HG03571 (cell line): Measurements from ENCODE around the gene ARSA.

Experiments
- ATAC-seq: cut with Tn5 transposase; IDR thresholded peaks from one replicate; pipeline ENCODE4 v1.9.1; 2021; ENCODE audit not compliant: unreplicated experiment

ARSA gene

DNA sequence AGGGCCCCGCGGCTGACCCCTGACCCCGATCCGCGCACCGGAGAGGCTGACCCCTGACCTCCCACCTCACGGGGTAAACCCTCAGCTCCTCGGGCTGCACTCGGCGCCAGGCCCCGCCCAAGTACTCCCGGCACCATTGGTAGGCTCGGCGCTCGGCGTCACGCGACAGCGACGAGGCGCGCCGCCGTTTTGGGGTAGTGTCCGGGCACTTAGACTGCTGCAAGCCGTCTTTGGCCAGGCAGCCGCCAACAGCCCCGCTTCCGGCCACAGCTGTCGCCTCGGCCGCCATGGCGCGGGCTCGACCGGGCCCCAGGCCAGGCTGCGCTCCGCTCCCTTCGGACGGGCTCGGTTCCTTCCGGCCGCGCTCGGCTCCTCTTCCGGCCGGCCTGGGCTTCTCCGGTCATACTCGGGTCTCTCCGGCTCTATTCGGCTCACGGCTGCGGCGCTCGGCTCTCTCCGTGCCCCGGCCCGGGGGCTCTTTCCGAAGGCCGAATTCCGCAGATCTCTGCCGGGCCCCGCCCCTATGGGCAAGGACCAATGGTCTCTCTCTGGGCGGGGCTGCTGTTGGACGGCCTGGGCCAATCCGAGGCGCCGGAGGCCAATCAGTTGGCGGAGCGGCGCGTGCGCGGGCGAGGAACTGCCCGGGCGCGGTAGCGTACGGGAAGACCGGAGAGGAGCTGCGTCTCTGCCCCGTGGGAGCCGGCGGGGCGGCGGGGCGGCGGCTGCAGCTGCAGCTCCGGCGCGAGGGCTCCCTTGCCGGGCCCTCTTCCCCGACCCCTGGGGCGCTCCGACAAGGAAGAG lies 45.3 kb downstream of the ARSA start, which contains the start of gene CHKB:
CHKB (minus strand) TSS at position 357 of the 801 bp plus-strand sequence; CDS start at position 289, 68 bp downstream.
- peak; percentile 83 for ATAC-seq

DNA sequence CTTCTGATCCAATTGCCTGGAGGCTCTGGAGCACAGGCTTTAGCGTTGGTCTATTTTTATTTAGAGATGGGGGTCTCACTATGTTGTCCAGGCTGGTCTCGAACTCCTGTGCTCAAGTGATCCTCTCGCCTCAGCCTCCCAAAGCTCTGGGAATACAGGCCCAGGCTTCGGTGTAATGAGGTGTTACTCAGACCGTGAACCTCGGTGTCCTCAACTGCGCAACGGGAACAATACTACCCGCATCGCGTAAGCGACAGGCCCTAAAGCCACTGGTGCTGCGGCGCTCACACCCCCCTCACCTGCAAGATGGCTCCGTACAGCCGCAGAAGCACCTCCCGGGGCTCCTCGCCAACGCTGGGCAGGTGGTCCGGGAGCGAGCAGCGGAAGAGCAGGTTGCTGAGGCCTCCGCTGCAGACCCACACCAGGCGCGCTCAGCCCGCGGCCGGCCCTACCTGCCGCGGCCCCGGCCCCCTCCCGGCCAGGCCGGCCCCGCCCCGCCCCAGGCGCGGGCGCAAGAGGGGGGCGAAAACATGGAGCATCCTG lies 45.9 kb downstream of the ARSA start:
- ATAC-seq = peak; percentile 19

- no peak for ATAC-seq
These were observed 46.7 kb downstream of the ARSA start for GRCh38 chr22:50581031-50581949.

- no peak for ATAC-seq
These were observed 48.2 kb downstream of the ARSA start for GRCh38 chr22:50579752-50580151.

GRCh38 chr22:50578776-50579310 lies 49.1 kb downstream of the ARSA start:
- no peak for ATAC-seq

GRCh38 chr22:50577987-50578775 lies 49.8 kb downstream of the ARSA start, which contains the start of gene CPT1B:
TSS of gene CPT1B (minus strand) at chr22:50578427. CDS start at chr22:50577915, 512 bp downstream.
- ATAC-seq = no peak

DNA sequence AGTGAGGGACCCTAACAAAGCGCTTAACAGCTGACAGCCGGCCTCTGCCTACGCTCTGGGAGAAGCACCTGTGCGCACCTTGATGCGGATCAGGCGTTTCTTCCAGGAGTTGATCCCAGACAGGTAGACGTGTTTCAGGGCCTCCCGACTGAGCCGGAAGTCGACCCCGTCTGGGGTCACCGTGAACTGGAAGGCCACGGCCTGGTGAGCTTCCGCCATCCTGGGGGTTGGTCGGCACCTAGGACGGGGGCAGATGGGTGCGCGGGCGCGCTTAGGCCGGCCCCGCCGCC lies 50.3 kb downstream of the ARSA start:
- ATAC-seq = no peak

GRCh38 chr22:50576806-50577696 lies 50.9 kb downstream of the ARSA start:
- ATAC-seq = no peak

- no peak for ATAC-seq
These were observed 51.9 kb downstream of the ARSA start for GRCh38 chr22:50576070-50576469.

GRCh38 chr22:50575426-50575941 lies 52.5 kb downstream of the ARSA start:
- no peak for ATAC-seq
